DMS53 (cell line): ENCODE data around the gene TBXA2R.
"Not testable (repeated sequence)": the region's sequence is repeated elsewhere in the genome, so short reads cannot be mapped to it uniquely, and the experiment has no call there.

Experiments
- DNase-seq: peaks from one replicate; lab custom pipeline; 2025; lab: John Stamatoyannopoulos, UW

Gene TBXA2R

GRCh38 chr19:3605361-3605760 is 1.3 kb downstream of the TBXA2R start:
- no peak for DNase-seq

GRCh38 chr19:3604987-3605343 is 1.7 kb downstream of the TBXA2R start:
- no peak for DNase-seq

- DNase-seq: no peak
These were observed 2.3 kb downstream of the TBXA2R start for GRCh38 chr19:3604227-3604986.

- DNase-seq: no peak
These were observed 3.4 kb downstream of the TBXA2R start for GRCh38 chr19:3603121-3603811.

GRCh38 chr19:3601021-3601420 is 5.7 kb downstream of the TBXA2R start:
- no peak for DNase-seq

- no peak for DNase-seq
These were observed 6.9 kb downstream of the TBXA2R start for GRCh38 chr19:3599776-3600187.

- DNase-seq: no peak
These were observed 11.1 kb downstream of the TBXA2R start for GRCh38 chr19:3595521-3596061.

- no peak for DNase-seq
These were observed 13.5 kb downstream of the TBXA2R start for GRCh38 chr19:3593156-3593555.

GRCh38 chr19:3591876-3592613 is 14.6 kb downstream of the TBXA2R start:
- no peak for DNase-seq

- no peak for DNase-seq
These were observed 15.6 kb downstream of the TBXA2R start for GRCh38 chr19:3590991-3591659.

GRCh38 chr19:3589949-3590348 is 16.7 kb downstream of the TBXA2R start:
- no peak for DNase-seq

GRCh38 chr19:3589439-3589838 is 17.2 kb downstream of the TBXA2R start:
- DNase-seq: no peak

- peak; percentile 47 for DNase-seq
These were observed 19.8 kb downstream of the TBXA2R start for GRCh38 chr19:3586707-3587346.

- peak; percentile 28 for DNase-seq
These were observed 20.5 kb downstream of the TBXA2R start for GRCh38 chr19:3586127-3586626.

- no peak for DNase-seq
These were observed 21.2 kb downstream of the TBXA2R start, which contains the start of gene GIPC3 for GRCh38 chr19:3585301-3586126. Gene GIPC3, plus strand, starts transcription at chr19:3585478. Its CDS starts 120 bp downstream, at chr19:3585598.

- not testable (repeated sequence) for DNase-seq
These were observed 22.5 kb downstream of the TBXA2R start for GRCh38 chr19:3584036-3584802.

GRCh38 chr19:3581792-3582191 is 24.9 kb downstream of the TBXA2R start:
- not testable (repeated sequence) for DNase-seq

- peak; percentile 22 for DNase-seq
These were observed 26.3 kb downstream of the TBXA2R start for GRCh38 chr19:3580156-3580934.

GRCh38 chr19:3578390-3578789 is 28.3 kb downstream of the TBXA2R start:
- no peak for DNase-seq
